Measurements from ENCODE around the gene ADGRB3.

GRCh38 chr6:68990317-68990716 lies 355.2 kb downstream of the ADGRB3 start:
- TF ChIP-seq CTCF (IDR thresholded peaks at IDR 0.05) (no peak), POLR2A (IDR thresholded peaks at IDR 0.05) (no peak), EP300 (IDR thresholded peaks at IDR 0.05) (no peak)

Measured in sigmoid colon (tissue), 4 donors.